T follicular helper cell (primary cell): ENCODE results near the gene IL17REL.

Experiments used
- DNase-seq: peaks from one replicate; pipeline ENCODE4 v3.0.0-alpha.2; 2020; ENCODE audit warnings: low read depth

Gene IL17REL

DNA sequence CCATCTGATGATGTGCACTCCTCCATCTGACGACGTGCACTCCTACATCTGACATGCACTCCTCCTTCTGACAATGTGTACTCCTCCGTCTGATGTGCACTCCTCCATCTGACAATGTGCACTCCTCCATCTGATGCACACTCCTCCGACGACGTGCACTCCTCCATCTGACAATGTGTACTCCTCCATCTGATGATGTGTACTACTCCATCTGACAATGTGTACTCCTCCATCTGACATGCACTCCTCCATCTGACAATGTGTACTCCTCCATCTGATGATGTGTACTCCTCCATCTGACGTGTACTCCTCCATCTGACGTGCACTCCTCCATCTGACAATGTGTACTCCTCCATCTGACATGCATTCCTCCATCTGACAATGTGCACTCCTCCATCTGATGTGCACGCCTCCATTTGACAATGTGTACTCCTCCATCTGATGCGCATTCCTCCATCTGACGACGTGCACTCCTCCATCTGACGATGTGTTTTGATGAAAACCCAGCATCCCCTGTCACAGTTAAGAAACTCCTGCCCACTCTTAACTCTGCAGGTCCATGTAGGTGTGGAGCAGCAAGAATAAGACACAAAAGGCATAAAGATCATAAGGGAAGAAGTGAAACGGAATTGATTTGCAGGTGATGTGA lies 9.7 kb upstream of the IL17REL start:
- no peak for DNase-seq

DNA sequence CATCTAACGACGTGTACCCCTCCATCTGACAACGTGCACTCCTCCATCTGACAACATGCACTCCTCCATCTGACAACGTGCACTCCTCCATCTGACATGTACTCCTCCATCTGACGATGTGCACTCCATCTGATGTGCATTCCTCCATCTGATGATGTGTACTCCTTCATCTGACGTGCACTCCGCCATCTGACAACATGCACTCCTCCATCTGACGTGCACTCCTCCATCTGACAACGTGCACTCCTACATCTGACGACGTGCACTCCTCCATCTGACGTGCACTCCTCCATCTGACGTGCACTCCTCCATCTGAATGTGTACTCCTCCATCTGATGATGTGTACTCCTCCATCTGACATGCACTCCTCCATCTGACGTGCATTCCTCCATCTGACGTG lies 8.0 kb upstream of the IL17REL start:
- no peak for DNase-seq

DNA sequence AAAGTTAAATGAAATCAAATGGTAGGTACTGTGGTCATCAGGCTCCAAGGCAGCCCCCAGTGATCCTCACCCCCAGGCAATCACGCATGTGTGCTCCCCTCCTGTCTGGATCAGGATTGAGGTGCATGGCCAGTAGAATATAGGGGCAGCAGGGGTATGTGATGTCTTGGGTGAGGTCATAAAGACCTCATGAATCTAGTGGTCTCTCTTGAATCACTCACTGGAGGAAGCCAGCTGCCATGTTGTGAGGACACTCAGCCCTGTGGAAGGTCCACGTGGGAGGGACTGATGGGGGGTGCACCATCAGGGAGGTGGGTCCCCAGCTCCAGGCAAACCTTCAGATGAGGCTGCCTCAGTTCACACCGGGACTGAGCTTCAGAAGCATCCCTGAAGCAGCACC lies 6.8 kb upstream of the IL17REL start:
- no peak for DNase-seq

DNA sequence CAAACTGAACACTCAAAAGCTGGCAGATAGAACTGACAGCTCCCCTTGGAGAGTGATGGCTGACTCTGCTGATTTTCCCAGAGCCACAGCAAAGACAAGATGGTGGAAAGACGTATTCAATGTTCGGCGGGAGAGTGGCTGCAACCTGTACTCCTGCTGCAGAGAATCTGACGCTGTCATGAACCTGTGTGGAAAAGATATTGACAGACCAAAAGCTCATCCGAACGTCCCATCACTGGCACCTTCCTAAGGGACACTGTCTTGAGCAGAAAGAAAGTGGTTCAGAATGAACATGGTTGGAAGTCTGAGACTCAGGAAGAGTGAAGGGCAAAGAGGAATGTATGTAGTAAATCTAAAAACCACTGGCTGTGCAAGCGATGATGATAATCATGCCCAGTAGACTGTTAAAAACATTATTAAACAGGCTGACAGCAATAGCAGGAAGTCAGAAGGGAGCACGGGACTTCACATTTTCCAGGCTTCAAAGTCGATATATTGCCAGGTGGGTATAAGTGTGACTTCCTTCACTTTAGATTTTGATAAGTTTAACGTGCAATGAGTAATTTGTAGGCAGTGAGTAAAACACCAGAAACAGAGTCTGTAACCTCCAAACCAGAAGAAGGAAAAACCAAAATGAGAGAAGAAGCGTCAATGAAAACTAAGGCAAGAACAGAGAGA lies 6.2 kb upstream of the IL17REL start:
- DNase-seq, result no peak

DNA sequence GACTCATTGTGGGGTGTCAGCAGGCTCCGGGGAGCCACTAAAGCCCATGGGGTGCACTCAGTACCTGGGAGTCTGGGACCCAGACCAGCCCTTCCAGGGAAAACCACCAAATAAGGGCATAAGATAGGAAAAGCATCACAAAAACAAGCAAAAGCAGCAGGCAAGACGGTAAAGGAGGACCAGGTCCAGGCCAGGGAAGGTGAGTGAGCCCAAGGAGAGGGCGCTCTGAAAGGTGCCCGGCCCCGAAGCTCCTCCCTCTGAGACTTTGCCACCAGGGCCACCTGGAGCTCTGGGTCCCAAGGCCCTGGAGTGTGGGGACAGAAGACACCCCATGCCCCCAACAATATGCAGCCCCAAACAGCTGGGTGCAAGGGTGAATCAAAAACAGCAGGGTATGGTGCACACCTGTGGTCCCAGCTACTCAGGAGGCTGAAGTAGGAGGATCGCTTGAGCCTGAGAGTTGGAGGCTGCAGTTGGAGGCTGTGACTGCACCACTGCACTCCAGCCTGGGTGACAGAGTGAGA lies 5.2 kb upstream of the IL17REL start:
- no peak for DNase-seq

DNA sequence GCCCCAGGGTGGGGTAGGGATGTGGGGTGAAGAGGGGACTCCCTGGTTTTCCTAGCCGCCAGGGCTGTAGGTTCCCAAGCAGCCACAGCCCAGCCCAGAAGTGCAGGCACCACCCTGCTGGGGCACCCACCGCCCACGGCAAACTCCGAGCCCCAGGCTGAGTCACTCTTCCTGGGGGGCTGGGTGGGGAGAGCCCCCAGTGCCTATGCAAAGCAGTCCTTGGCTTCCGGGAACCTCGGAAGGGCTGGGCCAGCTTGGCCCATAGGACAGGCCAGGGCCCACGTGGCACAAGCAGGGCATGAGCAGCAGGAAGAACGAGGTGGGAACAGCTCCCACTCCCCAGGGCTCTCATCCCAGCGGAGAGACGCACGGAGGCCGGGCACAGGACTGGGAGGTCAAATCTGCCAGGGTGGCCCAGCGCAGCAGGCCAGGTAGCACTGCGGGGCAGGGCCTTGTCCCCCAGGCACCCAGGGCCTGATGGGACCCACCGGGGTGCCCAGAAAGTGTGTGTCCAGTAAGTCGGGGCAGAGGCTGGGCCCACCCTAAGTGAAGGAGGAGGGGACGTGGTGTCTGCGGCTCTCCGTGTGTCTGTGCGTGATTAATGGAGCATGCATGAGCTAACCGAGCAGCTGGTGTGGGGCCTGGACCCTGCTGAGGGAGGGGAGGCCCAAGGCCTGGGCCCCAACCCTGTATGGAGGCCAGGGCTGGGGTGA lies 4.6 kb upstream of the IL17REL start:
- DNase-seq, result peak; percentile 18

DNA sequence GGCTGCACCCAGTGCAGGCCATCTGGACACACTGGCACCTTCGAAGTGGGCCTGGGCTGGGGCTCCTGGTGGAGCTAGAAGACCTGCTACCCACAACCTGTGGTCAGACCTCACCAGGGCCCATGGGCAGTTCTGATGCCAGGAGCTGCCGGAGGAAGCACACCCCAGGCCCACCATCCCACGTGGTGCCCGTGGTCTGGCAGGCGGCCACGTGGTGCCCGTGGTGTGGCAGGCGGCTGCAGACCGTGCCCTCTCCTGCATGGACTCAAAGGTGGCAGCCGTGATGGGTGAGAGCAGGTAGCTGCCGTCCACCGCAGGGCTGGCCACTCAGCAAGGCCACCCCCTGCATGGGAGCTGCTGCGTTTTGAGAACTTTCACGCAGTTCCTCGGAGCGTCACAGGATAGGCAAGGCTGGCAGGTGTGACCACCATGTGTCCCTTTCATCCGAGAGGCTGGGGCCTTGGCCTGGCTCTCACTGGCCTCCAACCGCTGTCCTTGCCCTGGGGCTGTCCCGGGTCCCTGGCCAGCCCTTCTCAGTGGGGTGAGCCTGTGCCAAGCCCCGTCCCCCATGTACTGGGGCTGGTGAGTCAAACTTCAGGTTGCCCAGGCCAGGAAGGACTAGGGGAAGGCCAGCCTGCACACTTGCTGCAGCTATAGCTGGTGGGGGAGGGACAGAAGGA lies 3.9 kb upstream of the IL17REL start:
- DNase-seq, result no peak

DNA sequence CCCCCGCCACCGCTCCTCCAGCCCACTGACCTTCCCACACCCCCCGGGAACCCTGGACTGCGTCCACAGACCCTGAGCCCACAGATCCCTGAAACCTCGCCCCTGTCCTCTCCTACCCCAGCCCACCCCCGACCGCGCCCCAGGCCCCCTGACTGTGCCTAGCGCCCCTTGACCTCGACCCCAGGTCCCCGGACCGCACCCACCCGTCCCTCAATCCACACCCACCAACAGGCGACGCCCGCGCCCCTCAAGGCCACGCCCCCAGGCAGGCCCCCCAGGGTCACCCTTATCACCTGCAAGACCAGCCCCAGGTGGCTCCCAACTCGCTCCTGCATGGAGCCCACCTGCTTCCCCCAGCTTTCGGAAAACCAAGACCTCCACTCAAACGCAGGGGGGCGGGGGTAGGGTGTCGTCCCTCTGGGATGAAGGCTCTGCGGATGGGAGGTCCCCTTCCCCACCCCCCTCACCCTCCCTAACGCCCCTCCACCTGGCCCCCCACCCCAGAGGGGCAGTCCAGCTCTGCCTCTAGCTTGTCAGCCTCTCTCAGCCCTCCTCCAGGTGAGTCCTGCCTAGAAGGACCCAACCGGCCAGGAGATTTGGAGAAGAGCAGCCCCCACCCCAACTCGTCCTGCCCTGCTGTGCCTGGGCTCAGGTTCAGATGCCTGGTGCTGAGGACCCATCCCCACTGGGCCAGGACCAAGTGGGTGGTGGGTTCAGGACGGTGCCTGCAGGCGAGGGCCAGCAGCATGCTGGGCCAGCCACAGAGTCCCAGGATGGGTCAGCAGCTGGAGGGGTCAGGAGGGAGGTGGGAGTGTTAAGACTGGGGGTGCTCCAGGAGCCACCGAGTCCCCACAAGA lies 3.1 kb upstream of the IL17REL start:
- no peak for DNase-seq

DNA sequence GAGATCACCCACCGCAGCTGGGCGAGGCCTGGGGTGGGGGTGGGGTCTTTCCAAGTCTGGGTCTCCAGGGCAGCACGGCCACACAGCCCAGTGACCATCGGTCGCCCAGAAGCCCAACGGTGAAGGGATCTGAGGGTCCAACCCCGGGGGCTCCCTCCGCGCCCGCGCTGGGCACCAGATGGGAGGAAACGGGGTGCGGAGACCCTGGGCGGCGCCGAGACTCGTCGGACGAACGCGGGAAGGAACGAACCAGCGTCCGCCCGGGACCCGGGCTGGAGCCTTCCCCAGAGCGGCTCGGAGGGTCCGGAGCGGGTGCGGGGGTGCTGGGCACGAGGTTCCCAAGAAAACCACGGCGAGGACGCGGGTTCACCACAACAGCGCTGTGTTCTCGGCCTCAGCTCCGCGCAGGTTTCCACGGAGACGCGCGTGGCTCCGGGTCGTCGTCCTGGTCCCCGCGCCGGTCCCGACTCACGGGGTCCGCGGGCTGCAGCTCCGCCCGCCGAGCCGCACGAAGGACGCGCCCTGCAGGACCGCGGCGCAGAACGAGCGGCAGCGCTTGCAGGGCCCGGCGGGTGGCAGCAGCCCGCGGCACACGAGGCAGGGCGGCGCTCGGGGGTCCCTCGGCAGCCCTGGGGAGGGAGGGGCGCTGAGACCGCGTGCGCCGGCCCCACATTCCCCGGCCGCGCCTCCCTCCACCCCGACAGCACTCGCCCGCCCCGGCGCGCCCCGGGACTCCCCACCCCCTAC lies 2.3 kb upstream of the IL17REL start:
- DNase-seq, result no peak

DNA sequence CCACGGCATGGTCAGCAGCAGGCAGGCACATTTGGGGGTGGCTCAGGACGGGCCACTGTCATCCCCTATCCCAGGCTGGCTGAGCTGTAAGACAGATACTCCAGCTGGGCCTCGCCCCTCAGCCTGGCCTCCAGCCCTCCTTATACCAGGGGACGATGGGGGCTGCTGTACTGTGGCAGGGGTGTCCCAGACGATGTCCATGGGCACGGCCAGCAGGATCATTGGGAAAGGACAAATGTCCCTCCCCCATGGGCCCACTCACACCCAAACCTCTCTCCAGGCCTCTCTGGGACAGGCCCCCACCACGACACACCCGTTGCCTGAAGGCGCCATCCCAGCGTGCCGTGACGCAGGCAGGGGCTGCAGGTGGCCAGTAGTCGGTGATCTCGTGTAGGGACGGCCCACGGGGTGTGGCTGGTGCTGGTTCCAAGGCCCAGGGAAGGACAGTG lies 1.5 kb upstream of the IL17REL start:
- no peak for DNase-seq

DNA sequence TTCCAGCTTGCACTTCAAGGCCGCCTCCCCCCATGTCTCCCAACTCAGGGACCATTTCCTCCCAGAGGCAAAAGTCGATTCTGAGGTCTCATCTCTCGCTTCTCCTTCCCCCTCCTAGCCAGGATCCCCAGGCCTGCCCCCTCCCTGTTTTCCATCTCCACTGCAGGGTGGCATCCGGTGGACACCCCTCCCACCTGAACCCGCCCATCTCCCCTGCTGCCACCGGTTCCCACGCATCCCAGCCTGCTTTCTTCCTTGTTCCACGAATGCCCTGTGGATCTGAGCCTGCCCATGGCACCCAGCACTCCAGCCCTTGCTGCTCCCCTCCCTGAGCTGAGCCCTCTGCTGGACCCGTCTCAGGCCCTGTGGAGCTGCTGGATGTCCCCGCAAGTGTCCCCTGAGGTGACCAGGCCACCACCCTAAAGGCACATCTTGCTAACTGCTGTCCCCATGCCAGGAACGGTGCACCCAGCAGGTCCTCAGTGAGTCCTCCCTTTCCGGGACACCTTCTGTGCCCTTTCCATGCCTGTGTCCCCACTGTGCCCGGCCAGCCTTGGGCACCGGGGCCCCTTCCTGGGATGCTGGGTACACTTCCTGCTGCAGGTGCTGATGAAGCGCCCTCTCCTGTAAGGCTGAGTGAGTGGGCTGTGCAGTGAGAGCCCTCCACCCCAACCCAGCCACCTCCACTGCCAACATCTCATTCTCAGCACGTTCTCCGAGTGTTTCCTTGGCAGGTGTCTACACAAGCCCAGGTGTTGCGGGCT lies 936 bp downstream of the IL17REL start:
- no peak for DNase-seq

DNA sequence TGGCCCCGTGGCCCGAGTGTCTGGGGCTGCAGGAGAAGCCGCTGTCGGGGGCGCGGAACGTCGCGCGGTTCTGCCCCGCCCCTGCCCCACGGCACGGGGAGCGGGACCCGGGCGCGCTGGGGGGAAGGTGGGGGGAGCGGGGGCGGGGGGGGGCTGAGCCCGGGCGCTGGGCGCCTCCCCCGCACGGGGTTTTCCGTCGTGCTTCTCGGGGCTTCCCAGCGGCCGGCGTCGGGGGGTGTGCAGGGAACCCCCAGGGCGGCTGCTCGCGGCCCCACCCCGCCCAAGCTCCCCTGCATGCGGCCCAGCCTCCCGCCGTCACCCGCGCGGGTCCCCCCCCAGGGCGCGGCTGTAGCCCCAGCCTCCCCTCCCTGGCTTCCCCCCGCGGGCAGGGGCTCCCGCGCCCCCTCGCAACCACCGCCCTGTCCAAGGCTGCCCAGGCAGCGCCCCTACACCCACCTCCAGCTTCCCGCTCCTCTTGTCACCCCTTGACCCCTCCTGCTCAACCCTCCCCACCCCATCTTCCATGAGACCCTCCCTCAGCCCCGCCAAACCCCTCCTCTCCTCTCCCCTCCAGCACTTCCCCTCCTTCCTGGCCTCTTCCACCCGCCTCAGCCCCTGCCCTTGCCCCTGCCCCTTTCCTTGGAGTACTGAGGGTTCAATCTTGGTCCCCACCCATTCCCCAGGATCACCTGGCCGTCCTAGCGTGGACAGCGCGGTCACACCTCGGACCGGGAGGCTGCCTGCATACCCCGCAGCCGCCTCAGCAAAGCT lies 1.7 kb downstream of the IL17REL start:
- peak; percentile 53 for DNase-seq

DNA sequence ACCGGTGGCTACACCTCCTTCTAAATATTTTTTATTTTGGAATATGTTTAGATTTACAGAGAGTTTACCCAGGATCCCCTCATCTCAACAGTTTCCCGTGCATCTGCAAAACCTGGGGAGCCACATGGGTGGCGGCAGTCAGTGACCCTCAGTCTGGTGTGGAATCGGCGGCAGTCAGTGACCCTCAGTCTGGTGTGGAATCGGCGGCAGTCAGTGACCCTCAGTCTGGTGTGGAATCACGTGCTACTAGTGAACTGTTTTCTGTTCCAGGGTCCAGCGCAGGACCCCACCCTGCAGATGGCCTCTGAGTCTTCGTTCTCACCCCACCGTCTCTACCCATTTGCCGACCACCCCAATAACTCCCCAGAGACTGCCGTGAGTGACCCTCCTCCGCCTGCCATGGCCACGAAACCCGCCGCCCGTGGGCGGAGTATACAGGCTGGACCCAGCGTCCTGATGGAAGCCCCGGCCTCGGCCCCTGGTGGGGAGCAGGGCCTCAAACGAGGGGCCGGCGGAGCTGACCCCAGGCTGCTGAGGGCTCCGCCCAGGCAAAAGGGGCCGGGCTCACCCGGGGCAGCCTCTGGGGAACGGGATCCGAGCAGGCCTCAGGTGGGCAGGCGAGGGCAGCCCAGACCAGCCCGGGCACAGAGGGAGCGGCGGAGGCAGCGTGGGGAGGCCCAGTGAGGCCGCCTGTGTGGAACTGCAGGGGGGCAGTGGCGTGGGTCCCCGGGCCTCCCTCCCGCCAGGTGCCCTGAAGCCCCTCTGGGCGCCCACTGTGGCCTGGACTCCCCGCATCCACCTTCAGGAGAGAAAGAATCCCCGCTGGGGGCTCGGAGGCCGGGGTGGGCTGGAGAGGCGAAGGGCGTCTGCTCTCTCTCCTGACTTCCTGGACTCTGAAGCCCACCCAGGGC lies 2.5 kb downstream of the IL17REL start:
- no peak for DNase-seq

DNA sequence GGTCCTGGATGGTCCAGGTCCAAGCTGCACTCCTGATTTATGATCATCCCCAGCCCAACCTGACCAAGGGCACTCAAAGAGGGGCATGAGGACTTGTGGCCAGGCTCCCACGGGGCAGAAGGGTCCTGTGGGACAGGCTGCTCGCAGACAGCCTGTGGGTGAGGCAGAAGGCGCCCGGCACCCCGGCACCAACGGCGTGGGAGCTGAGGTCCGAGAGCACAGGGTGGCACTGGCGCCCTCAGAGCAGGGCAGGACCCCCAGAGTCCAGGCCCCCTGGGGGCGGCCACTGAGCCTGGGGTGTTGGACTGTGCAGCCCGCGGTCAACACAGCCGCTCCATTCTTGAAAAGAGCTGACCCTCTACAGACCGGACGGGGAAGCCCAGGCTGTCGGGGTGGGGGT lies 3.3 kb downstream of the IL17REL start:
- DNase-seq, result no peak

DNA sequence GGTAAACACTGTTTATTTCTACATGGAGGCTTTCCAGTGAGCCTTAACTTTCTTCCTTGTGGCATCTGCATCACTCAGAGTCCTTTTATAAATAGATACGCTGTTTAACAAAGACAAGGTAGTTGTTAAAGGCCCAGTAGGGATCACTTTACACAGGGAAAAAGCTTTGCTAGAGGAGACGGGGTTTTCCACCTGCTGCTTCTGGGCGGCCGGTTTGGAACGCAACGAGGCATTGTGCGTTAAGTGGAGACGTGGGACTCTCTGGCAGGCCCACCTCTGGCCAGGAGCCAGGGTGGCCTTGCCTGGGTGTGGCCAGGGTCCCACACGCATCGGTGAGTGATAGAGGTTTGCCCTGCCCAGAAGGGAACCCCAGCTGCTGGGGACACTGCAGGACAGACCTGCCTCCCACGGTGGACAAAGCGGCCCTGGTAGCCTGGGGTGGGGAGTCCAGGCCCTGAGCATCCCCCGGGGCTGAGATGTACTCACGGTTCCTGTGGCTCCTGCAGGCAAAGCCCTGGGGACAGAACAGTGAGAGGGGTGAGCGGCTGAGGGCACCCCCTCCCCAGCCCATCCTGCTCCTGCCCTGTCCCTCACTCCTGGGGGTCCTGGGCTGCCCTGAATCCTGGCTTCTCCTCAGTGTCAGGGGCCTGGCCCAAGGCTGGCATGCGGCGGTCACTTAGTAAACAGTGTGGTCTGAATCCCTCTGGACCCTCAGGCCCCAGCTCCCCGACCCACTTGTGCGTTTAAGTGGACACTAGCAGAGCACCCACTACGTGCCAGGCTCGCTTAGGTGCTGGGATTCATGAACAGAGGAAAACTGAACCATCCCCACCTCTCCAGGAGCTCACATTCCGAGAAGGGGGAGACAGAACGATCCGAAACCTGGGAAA lies 4.2 kb downstream of the IL17REL start:
- no peak for DNase-seq

DNA sequence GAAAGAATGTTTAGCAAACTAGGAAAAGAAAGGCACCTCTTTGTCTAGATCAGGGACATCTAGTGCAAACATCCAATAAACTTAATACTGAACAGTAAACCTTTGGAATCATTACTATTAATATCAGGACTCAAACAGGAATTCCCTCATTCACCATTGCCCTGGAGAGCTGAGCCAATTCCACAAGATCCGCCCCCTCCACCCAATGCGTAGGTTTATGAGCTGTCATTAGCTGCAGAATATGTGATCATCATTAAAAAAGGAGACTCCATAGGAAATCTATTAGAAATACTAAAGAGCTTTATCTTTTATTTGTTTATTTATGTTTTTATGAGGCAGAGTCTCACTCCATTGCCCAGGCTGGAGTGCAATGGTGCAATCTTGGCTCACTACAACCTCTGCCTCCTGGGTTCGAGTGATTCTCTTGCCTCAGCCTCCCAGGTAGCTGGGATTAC lies 5.5 kb downstream of the IL17REL start:
- no peak for DNase-seq

DNA sequence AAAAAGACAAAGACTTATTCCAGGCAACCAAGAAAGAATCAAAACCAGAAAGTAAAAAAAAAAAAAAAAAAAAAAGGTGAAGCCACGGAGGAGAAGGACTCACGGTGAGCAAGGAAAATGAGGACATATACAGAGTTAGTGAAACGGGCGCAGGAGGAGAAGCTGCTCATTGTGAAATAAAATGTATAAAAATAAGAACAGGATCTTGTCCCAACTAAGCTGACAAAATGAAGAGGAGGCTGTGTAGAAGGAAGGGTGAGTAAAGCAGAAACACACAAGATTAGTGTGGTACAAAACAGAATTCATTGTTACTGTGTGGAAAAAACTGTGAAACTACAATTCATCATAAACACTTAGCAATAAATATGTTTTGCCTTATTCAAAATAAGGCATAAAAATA lies 7.6 kb downstream of the IL17REL start:
- DNase-seq, result no peak
